Neutrophil (primary cell): Measurements from ENCODE around the gene SMIM29.
"Not testable (repeated sequence)": the region's sequence is repeated elsewhere in the genome, so short reads cannot be mapped to it uniquely, and the experiment has no call there.

Experiments used
- H3K27ac ChIP-seq: fragments of 200-600 bp; sonication (generic); 2 replicates; pipeline ENCODE4 v1.5.1; 2016; ENCODE audit warnings: mild to moderate bottlenecking, moderate library complexity
- H3K27me3 ChIP-seq: fragments of 200-600 bp; sonication (generic); 2 replicates; pipeline ENCODE4 v1.6.0; 2016; ENCODE audit warnings: mild to moderate bottlenecking
- H3K36me3 ChIP-seq: fragments of 200-600 bp; sonication (generic); 2 replicates; pipeline ENCODE4 v1.5.1; 2017
- H3K4me1 ChIP-seq, 2 experiments: fragments of 200-600 bp in 1 of 2; sonication (generic) in 1 of 2; 1 replicate in 1 of 2; 2 replicates in 1 of 2; pipeline versions ENCODE4 v1.5.1 to v1.6.1; 2013 to 2016; ENCODE audit warnings: low read depth in 1 of 2, low read length in 1 of 2, mild to moderate bottlenecking in 1 of 2, moderate library complexity in 1 of 2; ENCODE audit not compliant: control insufficient read depth in 1 of 2, insufficient read depth in 1 of 2
- H3K4me3 ChIP-seq, 2 experiments: fragments of 200-600 bp in 1 of 2; sonication (generic) in 1 of 2; 1 replicate in 1 of 2; 2 replicates in 1 of 2; pipeline ENCODE4 v1.5.1; 2013 to 2016; ENCODE audit warnings: low read depth in 1 of 2, low read length in 1 of 2, mild to moderate bottlenecking in 1 of 2, moderate library complexity in 1 of 2
- H3K9me3 ChIP-seq: fragments of 200-600 bp; sonication (generic); 2 replicates; pipeline ENCODE4 v1.5.1; 2016
- CTCF ChIP-seq: fragments of 200-600 bp; sonication (generic); IDR thresholded peaks from 2 replicates; pipeline ENCODE4 v1.5.1; 2016; ENCODE audit warnings: antibody characterized with exemption

SMIM29 gene

GRCh38 chr6:34247481-34248197 is 1.2 kb downstream of the SMIM29 start:
- H3K36me3 ChIP-seq = peaks cover 14% of the 10 kb centered on the region
- H3K4me3 ChIP-seq = peak overlapping the region; percentile 87 to 92
- no peak for TF ChIP-seq CTCF
- H3K9me3 ChIP-seq = no peaks in the 10 kb centered on the region
- H3K27me3 ChIP-seq = no peaks in the 10 kb centered on the region
- H3K27ac ChIP-seq = peak overlapping the region; percentile 96
- H3K4me1 ChIP-seq = peaks cover 40 to 50% of the 10 kb centered on the region in 2 experiments

GRCh38 chr6:34246563-34247391 is 2.0 kb downstream of the SMIM29 start:
- peak overlapping the region; percentile 39 for H3K27ac ChIP-seq
- H3K4me3 ChIP-seq = no peak overlapping the region
- no peak for TF ChIP-seq CTCF
- peaks cover 35 to 42% of the 10 kb centered on the region in 2 experiments for H3K4me1 ChIP-seq
- no peaks in the 10 kb centered on the region for H3K27me3 ChIP-seq
- peaks cover 14% of the 10 kb centered on the region for H3K36me3 ChIP-seq
- no peaks in the 10 kb centered on the region for H3K9me3 ChIP-seq

GRCh38 chr6:34246249-34246562 is 2.6 kb downstream of the SMIM29 start:
- H3K27me3 ChIP-seq = no peaks in the 10 kb centered on the region
- peaks cover 14% of the 10 kb centered on the region for H3K36me3 ChIP-seq
- TF ChIP-seq CTCF = no peak
- H3K4me3 ChIP-seq = no peak overlapping the region
- H3K9me3 ChIP-seq = no peaks in the 10 kb centered on the region
- no peak overlapping the region for H3K27ac ChIP-seq
- peaks cover 32 to 41% of the 10 kb centered on the region in 2 experiments for H3K4me1 ChIP-seq

- peaks cover 14% of the 10 kb centered on the region for H3K36me3 ChIP-seq
- not testable (repeated sequence) for H3K9me3 ChIP-seq, H3K27ac ChIP-seq, H3K4me3 ChIP-seq, H3K27me3 ChIP-seq
- peaks cover 28 to 39% of the 10 kb centered on the region in 2 experiments for H3K4me1 ChIP-seq
These were observed 3.1 kb downstream of the SMIM29 start for GRCh38 chr6:34245761-34246140.

- H3K36me3 ChIP-seq = peaks cover 14% of the 10 kb centered on the region
- not testable (repeated sequence) for H3K9me3 ChIP-seq, H3K27me3 ChIP-seq, H3K4me3 ChIP-seq, H3K27ac ChIP-seq
- peaks cover 22 to 33% of the 10 kb centered on the region in 2 experiments for H3K4me1 ChIP-seq
These were observed 3.6 kb downstream of the SMIM29 start for GRCh38 chr6:34245032-34245760.

GRCh38 chr6:34243901-34244884 is 4.6 kb downstream of the SMIM29 start:
- H3K4me1 ChIP-seq = peaks cover 13 to 24% of the 10 kb centered on the region in 2 experiments
- TF ChIP-seq CTCF = no peak
- peak overlapping the region; percentile 53 for H3K27ac ChIP-seq
- no peaks in the 10 kb centered on the region for H3K9me3 ChIP-seq
- no peak overlapping the region for H3K4me3 ChIP-seq
- H3K27me3 ChIP-seq = no peaks in the 10 kb centered on the region
- peaks cover 14% of the 10 kb centered on the region for H3K36me3 ChIP-seq
